RWPE1 (cell line): Measurements from ENCODE around the gene IPCEF1.

Experiments
- CTCF ChIA-PET: fragments of 350-600 bp; sonication (Branson Sonifier 250); formaldehyde crosslinking; extraction: SDS; loops from one replicate; lab custom pipeline; 2021; lab: Yijun Ruan, JAX
- POLR2A ChIA-PET: fragments of 400-600 bp; formaldehyde crosslinking; extraction: SDS; loops from one replicate; lab custom pipeline; 2020; ENCODE audit warnings: antibody characterized with exemption; ENCODE audit not compliant: low non-redundant PET; lab: Yijun Ruan, JAX
- DNase-seq: peaks from one replicate; pipeline ENCODE4 v3.0.0; 2012; ENCODE audit warnings: low spot score
- H3K27ac ChIP-seq: fragments of 450-650 bp; 2 replicates; pipeline ENCODE4 v1.5.1; 2017
- TF ChIP-seq, protein P1 (sequence below): fragments of 450-650 bp; conservative IDR thresholded peaks from 2 replicates; pipeline ENCODE4 v1.5.1; 2017; ENCODE audit warnings: low read depth, mild to moderate bottlenecking

IPCEF1 gene

DNA sequence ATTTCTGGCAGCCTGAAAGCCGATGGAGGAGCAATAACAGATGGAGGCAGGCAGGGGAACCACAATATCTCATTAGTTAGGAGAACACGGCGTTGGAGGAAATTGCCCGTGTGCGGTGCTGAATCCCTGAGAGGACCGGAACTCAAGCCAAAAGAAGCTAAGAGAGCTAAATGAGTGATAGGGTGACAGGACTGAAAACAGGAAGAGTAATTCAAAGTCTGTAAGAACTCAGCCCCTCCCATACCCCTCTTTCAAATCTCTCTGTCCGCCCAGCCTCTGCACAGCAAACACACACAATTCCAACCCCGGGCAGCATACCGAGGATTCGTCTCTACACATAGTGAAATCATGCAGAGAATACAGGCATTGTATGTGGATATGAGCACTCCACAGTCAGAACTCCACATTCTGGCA, 2.6 kb upstream of the IPCEF1 start:
- no peak for DNase-seq

DNA sequence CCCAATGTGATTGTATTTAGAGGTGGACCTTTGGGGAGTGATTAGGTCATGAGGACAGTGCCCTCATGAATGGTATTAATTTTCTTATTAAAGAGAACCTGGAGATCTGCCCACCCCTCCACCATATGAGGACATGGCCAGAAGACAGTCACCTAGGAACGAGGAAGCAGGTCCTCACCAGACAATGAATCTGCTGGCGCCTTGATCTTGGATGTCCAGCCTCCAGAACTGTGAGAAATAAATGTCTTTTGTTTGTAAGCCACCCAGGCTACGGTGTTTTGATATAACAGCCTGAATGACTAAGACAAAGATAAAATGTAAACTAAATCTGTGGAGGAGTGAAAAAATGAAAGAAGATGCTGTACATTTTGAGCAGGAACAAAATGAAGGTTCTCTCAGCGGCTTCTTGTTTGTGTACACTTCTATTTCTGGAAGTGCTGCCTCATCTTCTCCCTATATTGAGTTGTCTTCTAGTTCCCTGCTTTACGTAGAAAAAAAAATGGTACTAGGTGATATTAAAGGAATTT, 1.5 kb upstream of the IPCEF1 start:
- DNase-seq, result no peak
- ChIA-PET CTCF (no interaction called here), POLR2A (no interaction called here)
- H3K27ac ChIP-seq, result no peak overlapping the region
- TF ChIP-seq, protein P1, sequence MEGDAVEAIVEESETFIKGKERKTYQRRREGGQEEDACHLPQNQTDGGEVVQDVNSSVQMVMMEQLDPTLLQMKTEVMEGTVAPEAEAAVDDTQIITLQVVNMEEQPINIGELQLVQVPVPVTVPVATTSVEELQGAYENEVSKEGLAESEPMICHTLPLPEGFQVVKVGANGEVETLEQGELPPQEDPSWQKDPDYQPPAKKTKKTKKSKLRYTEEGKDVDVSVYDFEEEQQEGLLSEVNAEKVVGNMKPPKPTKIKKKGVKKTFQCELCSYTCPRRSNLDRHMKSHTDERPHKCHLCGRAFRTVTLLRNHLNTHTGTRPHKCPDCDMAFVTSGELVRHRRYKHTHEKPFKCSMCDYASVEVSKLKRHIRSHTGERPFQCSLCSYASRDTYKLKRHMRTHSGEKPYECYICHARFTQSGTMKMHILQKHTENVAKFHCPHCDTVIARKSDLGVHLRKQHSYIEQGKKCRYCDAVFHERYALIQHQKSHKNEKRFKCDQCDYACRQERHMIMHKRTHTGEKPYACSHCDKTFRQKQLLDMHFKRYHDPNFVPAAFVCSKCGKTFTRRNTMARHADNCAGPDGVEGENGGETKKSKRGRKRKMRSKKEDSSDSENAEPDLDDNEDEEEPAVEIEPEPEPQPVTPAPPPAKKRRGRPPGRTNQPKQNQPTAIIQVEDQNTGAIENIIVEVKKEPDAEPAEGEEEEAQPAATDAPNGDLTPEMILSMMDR, result no peak

More for the DNA sequence above, 2.6 kb upstream of the IPCEF1 start:
- TF ChIP-seq, protein P1, result no peak
- POLR2A ChIA-PET, result no interaction called here
- H3K27ac ChIP-seq, result no peak overlapping the region
- CTCF ChIA-PET, result interaction anchor here (0.7 kb wide), 1 partner anchor 1583 kb away, joined by 4 read pairs; no protein-coding TSS in a partner anchor

DNA sequence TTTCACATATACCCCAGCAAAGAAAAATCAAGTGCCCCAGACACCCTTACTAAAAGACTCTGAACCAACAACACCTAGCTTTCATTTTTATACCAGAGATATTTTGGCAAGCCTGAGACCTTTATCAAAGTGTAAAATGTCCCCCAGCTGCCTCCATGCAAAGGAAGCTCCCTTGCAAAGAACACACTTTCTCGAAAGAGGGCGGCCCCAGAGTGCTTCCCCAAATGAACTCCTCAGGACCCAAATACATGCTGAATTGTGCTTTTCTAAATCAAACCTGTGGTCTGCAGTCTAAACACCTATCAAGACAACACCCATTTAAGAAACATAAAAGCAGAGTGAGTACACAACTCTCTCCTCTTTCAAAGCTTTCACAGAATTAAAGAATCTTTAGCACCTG, 490 bp downstream of the IPCEF1 start:
- H3K27ac ChIP-seq, result no peak overlapping the region
- no peak for DNase-seq
- POLR2A ChIA-PET, result interaction anchor here (0.7 kb wide), 1 partner anchor 89 kb away, joined by 3 read pairs; no protein-coding TSS in a partner anchor
- CTCF ChIA-PET, result no interaction called here
- TF ChIP-seq, protein P1, result no peak

DNA sequence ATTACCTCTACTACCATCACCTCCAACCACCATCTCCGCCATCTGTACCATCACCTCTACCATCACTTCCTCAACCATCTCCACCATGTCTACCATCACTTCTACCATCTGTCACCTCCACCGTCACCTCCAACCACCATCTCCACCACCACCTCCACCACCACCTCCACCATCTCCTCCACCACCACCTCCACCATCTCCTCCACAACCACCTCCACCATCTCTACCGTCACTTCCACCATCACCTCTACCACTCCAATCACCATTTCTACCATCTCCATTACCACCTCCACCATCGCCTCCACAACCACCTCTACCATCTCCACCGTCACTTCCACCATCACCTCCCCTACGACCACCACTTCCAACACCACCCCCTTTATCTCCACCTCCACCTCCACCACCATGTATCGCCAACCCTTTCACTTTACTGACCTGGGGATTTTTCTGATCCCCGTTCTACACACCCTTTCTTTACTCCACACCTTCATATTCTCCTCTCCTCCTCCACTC, 2.3 kb downstream of the IPCEF1 start:
- no peak overlapping the region for H3K27ac ChIP-seq
- ChIA-PET CTCF (no interaction called here), POLR2A (no interaction called here)
- TF ChIP-seq, protein P1, result no peak
- no peak for DNase-seq

DNA sequence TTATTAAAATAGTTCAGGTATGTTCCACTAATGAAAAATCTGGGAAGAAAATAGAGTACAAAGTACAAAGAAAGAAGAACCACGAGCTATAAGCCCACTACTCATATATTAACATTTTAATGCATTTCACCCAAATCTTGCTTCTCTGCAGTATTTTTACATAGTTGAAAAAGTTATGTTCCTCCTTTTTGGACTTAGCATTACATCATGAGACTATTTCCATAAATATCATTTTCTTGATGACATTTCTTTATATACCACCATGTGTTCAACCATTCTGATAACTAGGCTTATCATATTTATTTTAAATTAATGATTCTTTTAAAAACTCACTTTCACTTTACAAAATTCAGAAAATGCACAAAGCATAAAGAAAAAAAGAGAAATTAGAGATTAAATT, 3.0 kb downstream of the IPCEF1 start:
- POLR2A ChIA-PET, result no interaction called here
- TF ChIP-seq, protein P1, result no peak
- CTCF ChIA-PET, result no interaction called here
- no peak overlapping the region for H3K27ac ChIP-seq
- no peak for DNase-seq

DNA sequence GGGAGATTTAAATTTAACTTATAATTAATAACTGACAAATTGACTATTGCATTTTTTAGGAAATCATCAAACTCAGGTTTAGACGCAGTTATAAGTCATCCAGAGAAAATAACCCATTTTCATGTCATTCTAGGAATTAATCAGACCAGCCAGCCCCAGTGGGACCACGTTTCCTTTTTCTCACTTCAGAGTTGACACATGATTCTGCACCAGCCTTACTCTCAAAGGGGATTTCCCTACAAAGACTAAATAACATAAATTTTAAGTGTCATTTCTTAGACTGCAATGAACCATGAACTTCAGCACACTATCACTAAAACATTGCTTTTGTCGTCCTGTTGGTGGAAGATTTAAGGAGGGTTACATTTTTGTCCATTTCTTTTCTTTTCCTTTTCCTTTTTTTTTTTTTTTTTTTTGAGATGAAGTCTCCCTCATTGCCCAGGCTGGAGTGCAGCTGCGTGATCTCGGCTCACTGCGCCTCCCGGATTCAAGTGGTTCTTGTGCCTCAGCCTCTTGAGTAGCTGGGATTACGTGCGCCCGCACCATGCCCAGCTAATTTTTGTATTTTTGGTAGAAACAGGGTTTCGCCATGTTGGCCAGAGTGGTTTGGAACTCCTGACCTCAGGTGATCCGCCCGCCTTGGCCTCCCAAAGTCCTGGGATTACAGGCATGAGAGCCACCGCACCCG, 3.6 kb downstream of the IPCEF1 start:
- ChIA-PET CTCF (interaction anchor here (0.7 kb wide), 1 partner anchor 159 kb away, joined by 4 read pairs; no protein-coding TSS in a partner anchor), POLR2A (no interaction called here)
- DNase-seq, result no peak
- H3K27ac ChIP-seq, result no peak overlapping the region
- TF ChIP-seq, protein P1, result no peak
